ENCODE results near the gene CKS1B. TPM values are rescaled to one million over a fixed set of nuclear protein-coding genes. Genes with fewer than 3 reads are reported as not detected.

CKS1B gene
- total RNA-seq, 4 donors from 2014 or later, result 3.6 to 15.7 (median 7.9) TPM

DNA sequence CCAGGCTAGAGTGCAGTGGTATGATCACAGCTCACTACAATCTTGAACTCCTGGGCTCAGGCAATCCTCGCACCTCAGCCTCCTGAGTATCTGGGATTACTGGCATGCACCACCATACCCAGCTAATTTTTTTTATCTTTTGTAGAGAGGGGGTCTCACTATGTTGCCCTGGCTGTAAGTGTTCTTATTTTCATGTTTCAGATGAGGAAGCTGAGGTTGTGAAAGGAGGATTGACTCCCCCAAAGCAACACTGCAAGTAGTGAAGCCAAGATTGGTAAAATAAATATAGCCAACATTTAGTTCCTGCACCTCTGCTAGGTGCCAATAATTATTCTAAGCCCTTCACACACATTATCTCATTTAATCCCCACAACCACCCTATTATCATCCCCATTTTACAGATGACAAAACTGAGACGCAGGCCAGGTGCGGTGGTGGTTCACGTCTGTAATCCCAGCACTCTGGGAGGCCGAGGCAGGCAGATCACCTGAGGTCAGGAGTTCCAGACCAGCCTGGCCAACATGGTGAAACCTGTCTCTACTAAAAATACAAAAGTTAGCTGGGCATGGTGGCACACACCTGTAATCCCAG, 40.0 kb upstream of the CKS1B start:
- peaks cover 11 to 15% of the 10 kb centered on the region in 2 donors for H3K4me1 ChIP-seq
- DNase-seq (no peak), ATAC-seq (no peak)
- H3K27me3 ChIP-seq, result no peaks in the 10 kb centered on the region
- H3K36me3 ChIP-seq, result peaks cover 0 to under 1% of the 10 kb centered on the region in 2 donors
- in situ Hi-C loops (cut with MboI; ENCODE audit: low sequenced_read_pairs in 4 of 4), result no loop called here
- H3K9me3 ChIP-seq, result no peaks in the 10 kb centered on the region
- H3K27ac ChIP-seq, result no peak overlapping the region
- H3K4me3 ChIP-seq, result no peak overlapping the region
- intact Hi-C loops (cut with DNase I; ENCODE audit: low total_unique reads), result no loop called here
- no peak for TF ChIP-seq CTCF (IDR thresholded peaks at IDR 0.05 in 4 of 5, conservative IDR thresholded peaks at IDR 0.05 in 1 of 5)
- no peak for TF ChIP-seq POLR2A (IDR thresholded peaks at IDR 0.05)

DNA sequence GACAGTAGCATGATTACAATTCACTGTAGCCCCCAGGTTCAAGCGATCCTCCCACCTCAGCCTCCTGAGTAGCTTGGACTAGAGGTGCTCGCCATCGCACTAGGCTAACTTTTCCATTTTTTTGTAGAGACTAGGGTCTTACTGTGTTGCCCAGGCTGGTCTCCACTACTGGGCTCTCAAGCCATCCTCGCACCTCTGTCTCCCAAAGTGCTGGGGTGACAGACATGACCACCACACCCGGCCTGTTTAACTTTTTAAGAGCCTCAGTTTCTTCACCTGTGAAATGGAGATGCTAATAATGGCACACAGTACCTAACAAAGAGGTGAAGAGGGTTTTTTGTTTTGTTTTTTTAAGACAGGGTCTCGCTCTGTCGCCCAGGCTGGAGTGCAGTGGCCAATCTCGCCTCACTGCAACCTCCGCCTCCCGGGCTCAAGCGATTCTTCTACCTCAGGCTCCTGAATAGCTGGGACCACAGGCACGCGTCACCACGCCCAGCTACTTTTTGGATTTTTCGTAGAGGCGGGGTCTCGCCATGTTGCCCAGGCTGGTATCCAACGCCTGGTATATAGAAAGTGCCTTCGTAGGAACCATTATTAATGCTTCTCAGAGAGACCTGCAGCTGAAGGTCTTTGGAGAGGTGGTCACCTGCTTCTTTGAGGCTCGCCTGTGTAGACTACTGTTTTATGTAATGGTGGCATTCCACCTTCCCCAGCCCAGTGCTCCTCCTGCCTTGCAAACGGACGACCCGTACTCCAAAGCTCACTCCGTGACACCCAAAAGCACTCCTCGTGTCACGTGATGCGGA, 38.5 kb upstream of the CKS1B start:
- DNase-seq (no peak), ATAC-seq (no peak)
- Histone ChIP-seq H3K4me3 (peak overlapping the region; percentile 65 to 97 (median 83)), H3K27me3 (no peaks in the 10 kb centered on the region), H3K36me3 (no peaks in the 10 kb centered on the region), H3K4me1 (peaks cover 11 to 15% of the 10 kb centered on the region in 2 donors), H3K27ac (peak overlapping the region; percentile 93 to 99 (median 98)), H3K9me3 (no peaks in the 10 kb centered on the region)
- in situ Hi-C loops (cut with MboI; ENCODE audit: low sequenced_read_pairs in 4 of 4), result no loop called here
- intact Hi-C loops (cut with DNase I; ENCODE audit: low total_unique reads), result loop anchor here (2.0 kb wide), 3 partner anchors 65 to 377 kb away; partner anchors contain the start of genes KCNN3 and UBE2Q1
- TF ChIP-seq POLR2A (IDR thresholded peaks at IDR 0.05), result no peak
- no peak for TF ChIP-seq CTCF (IDR thresholded peaks at IDR 0.05 in 4 of 5, conservative IDR thresholded peaks at IDR 0.05 in 1 of 5)

- DNase-seq, result peak; percentile 92 to 95
- peaks cover 11 to 15% of the 10 kb centered on the region in 2 donors for H3K4me1 ChIP-seq
Measured at GRCh38 chr1:154936555-154937084, 37.9 kb upstream of the CKS1B start, which contains the start of gene PMVK. Gene PMVK, minus strand, starts transcription at chr1:154936719. Its CDS starts 34 bp downstream, at chr1:154936685.

More at GRCh38 chr1:154936555-154937084, 37.9 kb upstream of the CKS1B start, which contains the start of gene PMVK:
- in situ Hi-C loops (cut with MboI; ENCODE audit: low sequenced_read_pairs in 4 of 4), result no loop called here
- Histone ChIP-seq H3K27me3 (no peaks in the 10 kb centered on the region), H3K4me3 (peak within 1 kb of the TSS; percentile 65 to 97 (median 83)), H3K27ac (peak within 1 kb of the TSS; percentile 93 to 99 (median 98)), H3K9me3 (no peaks in the 10 kb centered on the region), H3K36me3 (no peaks in the 10 kb centered on the region)
- intact Hi-C loops (cut with DNase I; ENCODE audit: low total_unique reads), result loop anchor here (1.0 to 2.0 kb wide), 4 partner anchors 20 to 378 kb away; partner anchors contain the start of genes KCNN3, PBXIP1 and UBE2Q1
- ATAC-seq, result peak; percentile 94 to 96
- TF ChIP-seq CTCF (IDR thresholded peaks at IDR 0.05 in 4 of 5, conservative IDR thresholded peaks at IDR 0.05 in 1 of 5) (peak in 3 of 5 experiments; percentile 36 to 55 (median 42)), POLR2A (IDR thresholded peaks at IDR 0.05) (peak in 1 of 2 donors; percentile 30)

Measured in gastrocnemius medialis (tissue), 4 donors.